Measurements from ENCODE around the gene PSMA3. TPM values are rescaled to one million over a fixed set of nuclear protein-coding genes. Genes with fewer than 3 reads are reported as not detected.
A peak's percentile ranks its signal among the peaks of the same experiment; 100 is the strongest.

Gene PSMA3
- total RNA-seq (80.1 and 81.4 TPM in 2 replicates), polyA plus RNA-seq (279 and 299 TPM in 2 replicates), polyA minus RNA-seq (ENCODE audit: low replicate concordance) (62.1 and 65.7 TPM in 2 replicates)
- 166 and 184 TPM in 2 replicates for polyA plus RNA-seq (2012)

- Histone ChIP-seq H3K9me3 (ENCODE audit: control insufficient read depth, insufficient read depth, low read depth, low read length) (no peaks in the 10 kb centered on the region), H3K27me3 (ENCODE audit: control insufficient read depth, insufficient read depth, low read length) (no peaks in the 10 kb centered on the region), H3K27ac (ENCODE audit: insufficient read depth, low read length) (peak within 1 kb of the TSS; percentile 97), H3K9ac (ENCODE audit: insufficient read depth, low read length) (peak within 1 kb of the TSS; percentile 95), H4K20me1 (ENCODE audit: control insufficient read depth, extremely low read depth, insufficient read depth, low read length) (no peaks in the 10 kb centered on the region), H3K4me3 (replicated peaks in 1 of 4; ENCODE audit: control extremely low read depth in 1 of 4, insufficient read depth in 1 of 4, low read depth in 3 of 4, low read length in 4 of 4) (peak within 1 kb of the TSS; percentile 84 to 100 (median 98)), H3K4me2 (ENCODE audit: extremely low read depth, insufficient read depth, low read length) (peak within 1 kb of the TSS; percentile 90), H3K36me3 (ENCODE audit: control insufficient read depth, insufficient read depth, low read length) (no peaks in the 10 kb centered on the region), H3K79me2 (ENCODE audit: control insufficient read depth, insufficient read depth, low read length) (peaks cover 51% of the 10 kb centered on the region), H3K4me1 (ENCODE audit: control insufficient read depth, extremely low read depth, insufficient read depth, low read length) (no peaks in the 10 kb centered on the region), H2AFZ (ENCODE audit: low read length) (peak within 1 kb of the TSS; percentile 81)
- TF ChIP-seq EZH2 (IDR thresholded peaks at IDR 0.05; ENCODE audit: low read length, missing control alignments) (no peak), CTCF (conservative IDR thresholded peaks at IDR 0.05 in 1 of 2, IDR thresholded peaks at IDR 0.05 in 1 of 2; ENCODE audit: low read depth in 1 of 2, low read length in 2 of 2) (no peak)
- DNase-seq (ENCODE audit: low read depth in 2 of 2): peak; percentile 96
Observed at GRCh38 chr14:58244556-58245387, at the start of gene PSMA3. Gene PSMA3 (plus strand): TSS chr14:58244843. CDS start chr14:58244921, 78 bp downstream.

- Histone ChIP-seq H3K27me3 (ENCODE audit: control insufficient read depth, insufficient read depth, low read length) (no peaks in the 10 kb centered on the region), H3K9ac (ENCODE audit: insufficient read depth, low read length) (no peak overlapping the region), H3K4me2 (ENCODE audit: extremely low read depth, insufficient read depth, low read length) (no peak overlapping the region), H3K27ac (ENCODE audit: insufficient read depth, low read length) (no peak overlapping the region), H3K9me3 (ENCODE audit: control insufficient read depth, insufficient read depth, low read depth, low read length) (no peaks in the 10 kb centered on the region), H2AFZ (ENCODE audit: low read length) (no peak overlapping the region), H4K20me1 (ENCODE audit: control insufficient read depth, extremely low read depth, insufficient read depth, low read length) (no peaks in the 10 kb centered on the region), H3K4me1 (ENCODE audit: control insufficient read depth, extremely low read depth, insufficient read depth, low read length) (no peaks in the 10 kb centered on the region), H3K36me3 (ENCODE audit: control insufficient read depth, insufficient read depth, low read length) (no peaks in the 10 kb centered on the region), H3K79me2 (ENCODE audit: control insufficient read depth, insufficient read depth, low read length) (peaks cover 12% of the 10 kb centered on the region), H3K4me3 (replicated peaks in 1 of 4; ENCODE audit: control extremely low read depth in 1 of 4, insufficient read depth in 1 of 4, low read depth in 3 of 4, low read length in 4 of 4) (no peak overlapping the region)
- TF ChIP-seq EZH2 (IDR thresholded peaks at IDR 0.05; ENCODE audit: low read length, missing control alignments) (no peak), CTCF (conservative IDR thresholded peaks at IDR 0.05 in 1 of 2, IDR thresholded peaks at IDR 0.05 in 1 of 2; ENCODE audit: low read depth in 1 of 2, low read length in 2 of 2) (no peak)
- no peak for DNase-seq (ENCODE audit: low read depth in 2 of 2)
Observed at GRCh38 chr14:58196198-58196597, 48.4 kb upstream of the PSMA3 start.

GRCh38 chr14:58198086-58198485 is 46.6 kb upstream of the PSMA3 start:
- TF ChIP-seq CTCF (conservative IDR thresholded peaks at IDR 0.05 in 1 of 2, IDR thresholded peaks at IDR 0.05 in 1 of 2; ENCODE audit: low read depth in 1 of 2, low read length in 2 of 2) (no peak), EZH2 (IDR thresholded peaks at IDR 0.05; ENCODE audit: low read length, missing control alignments) (no peak)

More at GRCh38 chr14:58198086-58198485, 46.6 kb upstream of the PSMA3 start:
- Histone ChIP-seq H2AFZ (ENCODE audit: low read length) (no peak overlapping the region), H3K27ac (ENCODE audit: insufficient read depth, low read length) (no peak overlapping the region), H3K36me3 (ENCODE audit: control insufficient read depth, insufficient read depth, low read length) (no peaks in the 10 kb centered on the region), H3K4me2 (ENCODE audit: extremely low read depth, insufficient read depth, low read length) (no peak overlapping the region), H3K4me3 (replicated peaks in 1 of 4; ENCODE audit: control extremely low read depth in 1 of 4, insufficient read depth in 1 of 4, low read depth in 3 of 4, low read length in 4 of 4) (no peak overlapping the region), H3K27me3 (ENCODE audit: control insufficient read depth, insufficient read depth, low read length) (no peaks in the 10 kb centered on the region), H4K20me1 (ENCODE audit: control insufficient read depth, extremely low read depth, insufficient read depth, low read length) (no peaks in the 10 kb centered on the region), H3K4me1 (ENCODE audit: control insufficient read depth, extremely low read depth, insufficient read depth, low read length) (no peaks in the 10 kb centered on the region), H3K9me3 (ENCODE audit: control insufficient read depth, insufficient read depth, low read depth, low read length) (no peaks in the 10 kb centered on the region), H3K9ac (ENCODE audit: insufficient read depth, low read length) (no peak overlapping the region), H3K79me2 (ENCODE audit: control insufficient read depth, insufficient read depth, low read length) (peaks cover 23% of the 10 kb centered on the region)
- DNase-seq (ENCODE audit: low read depth in 2 of 2): no peak
